ENCODE data around the gene SYT17.

GRCh38 chr16:19309178-19309577 is 141.1 kb downstream of the SYT17 start:
- TF ChIP-seq POLR2A (IDR thresholded peaks at IDR 0.05; ENCODE audit: low read length) (no peak), GATA1 (IDR thresholded peaks at IDR 0.05; ENCODE audit: low read depth, low read length) (no peak)

Measured in erythroblast (primary cell).